Gastrocnemius medialis (tissue), 4 donors: ENCODE results near the gene ZNF445. TPM values are rescaled to one million over a fixed set of nuclear protein-coding genes. Genes with fewer than 3 reads are reported as not detected.
"Not testable (repeated sequence)": the region's sequence is repeated elsewhere in the genome, so short reads cannot be mapped to it uniquely, and the experiment has no call there.

Experiments used
- ATAC-seq, 2 donors: fragments of 150-250 bp; one replicate each; pipeline ENCODE4 v1.9.1; 2016
- DNase-seq, 2 donors: peaks; one replicate each; pipeline ENCODE4 v3.0.0-alpha.2; 2019
- H3K27ac ChIP-seq, 4 donors: fragments of 200-600 bp; sonication (generic); 1 replicate in 1 of 4; 2 replicates in 3 of 4; pipeline ENCODE4 v1.5.1; 2016 to 2018; ENCODE audit warnings: mild to moderate bottlenecking in 2 of 4, moderate library complexity in 1 of 4
- H3K27me3 ChIP-seq, 3 donors: fragments of 200-600 bp; sonication (generic) in 2 of 3; 1 replicate in 1 of 3; 2 replicates in 2 of 3; pipeline versions ENCODE4 v1.5.1 to v1.6.0; 2016 to 2019; ENCODE audit warnings: mild to moderate bottlenecking in 1 of 3, moderate library complexity in 1 of 3
- H3K36me3 ChIP-seq, 2 donors: fragments of 200-600 bp; sonication (generic) in 1 of 2; one replicate each; pipeline ENCODE4 v1.5.1; 2017 to 2018
- H3K4me1 ChIP-seq, 2 donors: fragments of 200-600 bp; sonication (generic) in 1 of 2; one replicate each; pipeline ENCODE4 v1.5.1; 2016 to 2017; ENCODE audit warnings: mild to moderate bottlenecking in 2 of 2
- H3K4me3 ChIP-seq, 4 donors: fragments of 200-600 bp; sonication (generic) in 3 of 4; 1 replicate in 1 of 4; 2 replicates in 3 of 4; pipeline ENCODE4 v1.5.1; 2016 to 2019; ENCODE audit warnings: mild to moderate bottlenecking in 2 of 4
- H3K9me3 ChIP-seq, 3 donors: fragments of 200-600 bp; sonication (generic) in 2 of 3; 1 replicate in 1 of 3; 2 replicates in 2 of 3; pipeline ENCODE4 v1.5.1; 2016 to 2019
- POLR2A ChIP-seq, 2 donors: fragments of 450-650 bp; IDR thresholded peaks; one replicate each; pipeline ENCODE4 v1.6.1; 2017; ENCODE audit warnings: antibody characterized with exemption in 2 of 2, mild to moderate bottlenecking in 2 of 2, moderate library complexity in 2 of 2
- in situ Hi-C, 4 donors: fragments of 200-750 bp; cut with MboI; loops; one replicate each; pipeline versions ENCODE4 v1.15.0 to v1.8.0; 2017; ENCODE audit warnings: low sequenced_read_pairs in 4 of 4
- intact Hi-C: fragments of 100-400 bp; cut with DNase I; formaldehyde crosslinking; loops from one replicate; pipeline ENCODE4 v1.15.1; 2023; ENCODE audit warnings: low total_unique reads
- total RNA-seq, 4 donors: library from RNA; depleted of rRNA; stranded (reverse); fragments of >200 nt; gene quantifications; one replicate each; pipeline versions ENCODE4 v1.1.0 to v1.2.3, GENCODE V29; 2016
- TF ChIP-seq, protein P1 (sequence below), 5 experiments: fragments of 450-650 bp in 3 of 5; fragments of 200-600 bp in 2 of 5; sonication (generic) in 2 of 5; IDR thresholded peaks in 4 of 5; conservative IDR thresholded peaks in 1 of 5; 1 replicate in 4 of 5; 2 replicates in 1 of 5; pipeline ENCODE4 v1.5.1; 2016 to 2019; ENCODE audit warnings: antibody characterized with exemption in 5 of 5, mild to moderate bottlenecking in 3 of 5, moderate library complexity in 3 of 5

ZNF445 gene
- total RNA-seq, 4 donors from 2014 or later = 3.6 to 6.2 (median 3.8) TPM

- intact Hi-C loops = no loop called here
- Histone ChIP-seq H3K9me3 (no peaks in the 10 kb centered on the region), H3K27me3 (no peaks in the 10 kb centered on the region), H3K4me1 (no peaks in the 10 kb centered on the region), H3K36me3 (no peaks in the 10 kb centered on the region), H3K27ac (no peak overlapping the region), H3K4me3 (no peak overlapping the region)
- TF ChIP-seq POLR2A (IDR thresholded peaks at IDR 0.05) = no peak
- TF ChIP-seq, protein P1, sequence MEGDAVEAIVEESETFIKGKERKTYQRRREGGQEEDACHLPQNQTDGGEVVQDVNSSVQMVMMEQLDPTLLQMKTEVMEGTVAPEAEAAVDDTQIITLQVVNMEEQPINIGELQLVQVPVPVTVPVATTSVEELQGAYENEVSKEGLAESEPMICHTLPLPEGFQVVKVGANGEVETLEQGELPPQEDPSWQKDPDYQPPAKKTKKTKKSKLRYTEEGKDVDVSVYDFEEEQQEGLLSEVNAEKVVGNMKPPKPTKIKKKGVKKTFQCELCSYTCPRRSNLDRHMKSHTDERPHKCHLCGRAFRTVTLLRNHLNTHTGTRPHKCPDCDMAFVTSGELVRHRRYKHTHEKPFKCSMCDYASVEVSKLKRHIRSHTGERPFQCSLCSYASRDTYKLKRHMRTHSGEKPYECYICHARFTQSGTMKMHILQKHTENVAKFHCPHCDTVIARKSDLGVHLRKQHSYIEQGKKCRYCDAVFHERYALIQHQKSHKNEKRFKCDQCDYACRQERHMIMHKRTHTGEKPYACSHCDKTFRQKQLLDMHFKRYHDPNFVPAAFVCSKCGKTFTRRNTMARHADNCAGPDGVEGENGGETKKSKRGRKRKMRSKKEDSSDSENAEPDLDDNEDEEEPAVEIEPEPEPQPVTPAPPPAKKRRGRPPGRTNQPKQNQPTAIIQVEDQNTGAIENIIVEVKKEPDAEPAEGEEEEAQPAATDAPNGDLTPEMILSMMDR (IDR thresholded peaks at IDR 0.05 in 4 of 5, conservative IDR thresholded peaks at IDR 0.05 in 1 of 5) = no peak
- ATAC-seq = no peak
- DNase-seq = no peak
- in situ Hi-C loops = no loop called here
Observed at GRCh38 chr3:44418549-44418948, 58.9 kb downstream of the ZNF445 start.

DNA sequence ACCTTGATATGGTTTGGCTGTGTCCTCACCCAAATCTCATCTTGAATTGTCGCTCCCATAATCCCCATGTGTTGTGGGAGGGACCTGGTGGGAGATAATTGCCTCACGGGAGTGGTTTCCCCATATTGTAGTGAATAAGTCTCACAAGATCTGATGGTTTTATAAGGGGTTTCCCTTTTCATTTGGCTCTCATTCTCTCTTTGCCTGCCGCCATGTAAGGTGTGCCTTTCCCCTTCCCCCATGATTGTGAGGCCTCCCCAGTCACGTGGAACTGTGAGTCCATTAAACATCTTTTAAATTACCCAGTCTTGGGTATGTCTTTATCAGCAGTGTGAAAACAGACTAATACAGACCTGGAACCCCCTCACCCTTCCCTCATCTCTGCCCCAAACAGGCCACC, 59.4 kb downstream of the ZNF445 start:
- H3K36me3 ChIP-seq, in situ Hi-C loops, DNase-seq, ATAC-seq, H3K4me3 ChIP-seq, H3K27me3 ChIP-seq, H3K4me1 ChIP-seq, intact Hi-C loops, H3K27ac ChIP-seq, H3K9me3 ChIP-seq: not testable (repeated sequence)

DNA sequence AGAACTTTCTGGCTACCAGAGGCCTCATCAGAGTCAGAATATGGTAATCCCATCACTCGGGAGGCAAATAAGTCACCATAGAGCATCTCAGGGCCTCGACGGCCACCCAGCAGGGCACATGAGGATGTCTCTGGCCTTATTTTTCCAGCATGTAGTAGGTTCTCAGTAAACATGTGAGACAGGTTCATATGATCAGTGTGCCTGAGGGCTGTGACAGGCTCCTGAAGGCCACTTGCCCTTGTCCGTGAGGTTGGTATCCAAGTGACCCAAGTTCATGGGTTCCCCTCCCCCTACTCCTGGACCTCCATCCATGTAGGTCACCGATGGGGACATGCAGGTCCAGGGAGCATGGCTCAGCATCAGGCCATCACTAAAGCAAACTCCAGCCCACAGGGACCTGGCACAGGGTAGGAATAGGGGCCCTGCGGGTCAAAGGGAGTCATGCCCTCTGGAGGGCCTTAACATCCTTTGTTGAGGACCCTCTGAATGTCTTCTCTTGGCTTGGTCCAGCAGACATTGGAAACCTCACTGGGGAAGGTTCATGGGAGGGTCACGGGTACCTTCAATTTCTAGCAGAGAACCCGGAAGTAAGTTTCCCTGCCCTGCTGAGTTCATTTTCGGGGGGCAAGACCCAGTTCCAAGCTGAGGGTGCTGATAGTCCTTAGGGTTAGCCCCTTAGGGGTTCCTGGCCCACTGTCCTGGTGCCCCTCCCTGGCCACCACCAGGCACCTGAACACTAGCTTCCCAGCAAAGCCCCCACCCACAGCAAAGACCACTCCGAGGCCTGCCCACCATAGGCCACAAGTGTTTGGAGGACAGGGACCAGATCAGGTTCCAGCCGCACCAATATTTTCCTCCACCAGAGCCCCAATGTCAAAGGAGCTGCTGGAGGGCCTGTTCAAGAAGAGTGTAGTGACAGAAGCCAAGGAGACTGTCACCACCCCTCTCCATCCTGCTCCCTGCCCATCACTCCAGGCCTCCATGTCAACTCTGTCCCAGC, 61.1 kb downstream of the ZNF445 start:
- no peak for TF ChIP-seq POLR2A (IDR thresholded peaks at IDR 0.05)
- TF ChIP-seq, protein P1 (IDR thresholded peaks at IDR 0.05 in 4 of 5, conservative IDR thresholded peaks at IDR 0.05 in 1 of 5) = no peak
- Histone ChIP-seq H3K27me3 (no peaks in the 10 kb centered on the region), H3K27ac (no peak overlapping the region), H3K9me3 (no peaks in the 10 kb centered on the region), H3K4me3 (no peak overlapping the region), H3K4me1 (no peaks in the 10 kb centered on the region), H3K36me3 (no peaks in the 10 kb centered on the region)
- in situ Hi-C loops = no loop called here
- DNase-seq (no peak), ATAC-seq (no peak)
- intact Hi-C loops = no loop called here

- intact Hi-C loops = no loop called here
Observed at GRCh38 chr3:44415421-44415820, 62.0 kb downstream of the ZNF445 start.

GRCh38 chr3:44414517-44415090, 62.9 kb downstream of the ZNF445 start:
- no peak overlapping the region for H3K27ac ChIP-seq
- H3K27me3 ChIP-seq = no peaks in the 10 kb centered on the region
- H3K9me3 ChIP-seq = no peaks in the 10 kb centered on the region
- in situ Hi-C loops = no loop called here
- TF ChIP-seq, protein P1 (IDR thresholded peaks at IDR 0.05 in 4 of 5, conservative IDR thresholded peaks at IDR 0.05 in 1 of 5) = no peak
- TF ChIP-seq POLR2A (IDR thresholded peaks at IDR 0.05) = no peak
- no peak for ATAC-seq
- DNase-seq = no peak
- H3K4me3 ChIP-seq = no peak overlapping the region
- no peaks in the 10 kb centered on the region for H3K36me3 ChIP-seq
- intact Hi-C loops = no loop called here
- H3K4me1 ChIP-seq = no peaks in the 10 kb centered on the region

More at GRCh38 chr3:44415421-44415820, 62.0 kb downstream of the ZNF445 start:
- no peaks in the 10 kb centered on the region for H3K27me3 ChIP-seq
- TF ChIP-seq, protein P1 (IDR thresholded peaks at IDR 0.05 in 4 of 5, conservative IDR thresholded peaks at IDR 0.05 in 1 of 5) = no peak
- no peak for TF ChIP-seq POLR2A (IDR thresholded peaks at IDR 0.05)
- DNase-seq (no peak), ATAC-seq (no peak)
- no peak overlapping the region for H3K4me3 ChIP-seq
- H3K4me1 ChIP-seq = no peaks in the 10 kb centered on the region
- no peak overlapping the region for H3K27ac ChIP-seq
- H3K36me3 ChIP-seq = no peaks in the 10 kb centered on the region
- in situ Hi-C loops = no loop called here
- no peaks in the 10 kb centered on the region for H3K9me3 ChIP-seq
